IMR-90 (cell line): Measurements from ENCODE around the gene TNFRSF1B.

ENCODE experiments used
- CEBPB ChIP-seq: IDR thresholded peaks from 2 replicates; pipeline ENCODE4 v1.6.1; 2012; ENCODE audit warnings: low read depth, low read length, improper control_type of control experiment
- CHD1 ChIP-seq: IDR thresholded peaks from 2 replicates; pipeline ENCODE4 v1.6.1; 2012; ENCODE audit warnings: low read depth, low read length, improper control_type of control experiment
- CTCF ChIP-seq: conservative IDR thresholded peaks from 2 replicates; pipeline ENCODE4 v1.5.1; 2012; ENCODE audit warnings: mild to moderate bottlenecking, low read depth, low read length, improper control_type of control experiment
- ELK1 ChIP-seq: fragments of 150-350 bp; IDR thresholded peaks from 2 replicates; pipeline ENCODE4 v1.6.1; 2016; ENCODE audit warnings: low read depth, mild to moderate bottlenecking, low read length, moderate library complexity, borderline replicate concordance
- MAFK ChIP-seq: IDR thresholded peaks from 2 replicates; pipeline ENCODE4 v1.6.1; 2012; ENCODE audit warnings: low read depth, low read length, improper control_type of control experiment
- MXI1 ChIP-seq: IDR thresholded peaks from 2 replicates; pipeline ENCODE4 v1.6.1; 2012; ENCODE audit warnings: low read depth, mild to moderate bottlenecking, low read length, moderate library complexity, borderline replicate concordance
- NFE2L2 ChIP-seq: fragments of 150-350 bp; IDR thresholded peaks from 2 replicates; pipeline ENCODE4 v1.6.1; 2016; ENCODE audit warnings: low read depth, mild to moderate bottlenecking, low read length
- POLR2A ChIP-seq: IDR thresholded peaks from 2 replicates; pipeline ENCODE4 v1.6.1; 2012; ENCODE audit warnings: mild to moderate bottlenecking, low read depth, low read length
- RAD21 ChIP-seq: IDR thresholded peaks from 2 replicates; pipeline ENCODE4 v1.6.1; 2012; ENCODE audit warnings: low read length, improper control_type of control experiment
- RCOR1 ChIP-seq: IDR thresholded peaks from 2 replicates; pipeline ENCODE4 v1.6.1; 2012; ENCODE audit warnings: mild to moderate bottlenecking, low read length, improper control_type of control experiment; ENCODE audit not compliant: insufficient replicate concordance
- RFX5 ChIP-seq: IDR thresholded peaks from 2 replicates; pipeline ENCODE4 v1.8.0; 2012; ENCODE audit warnings: low read depth, mild to moderate bottlenecking, low read length, moderate library complexity
- SMC3 ChIP-seq: fragments of 150-350 bp; IDR thresholded peaks from 2 replicates; pipeline ENCODE4 v1.6.1; 2016; ENCODE audit warnings: low read depth, mild to moderate bottlenecking, antibody characterized with exemption, low read length, moderate library complexity
- USF2 ChIP-seq: fragments of 150-350 bp; IDR thresholded peaks from 2 replicates; pipeline ENCODE4 v1.6.1; 2017; ENCODE audit warnings: mild to moderate bottlenecking, antibody characterized with exemption, low read length, low read depth

GRCh38 chr1:12200208-12200607 lies 33.4 kb downstream of the TNFRSF1B start:
- TF ChIP-seq USF2 (no peak), CTCF (no peak), POLR2A (no peak), NFE2L2 (no peak), MAFK (no peak), MXI1 (no peak), RAD21 (no peak), CEBPB (no peak), ELK1 (no peak), RFX5 (no peak), SMC3 (no peak), CHD1 (no peak), RCOR1 (no peak)
